ENCODE results near the gene TXNDC12. TPM values are rescaled to one million over a fixed set of nuclear protein-coding genes. Genes with fewer than 3 reads are reported as not detected.

TXNDC12 gene
- total RNA-seq, 5 donors from 2014 or later (not counting 1 experiment from before 2014, with no cell fraction given) = 26.1 to 44.8 (median 40.3) TPM

DNA sequence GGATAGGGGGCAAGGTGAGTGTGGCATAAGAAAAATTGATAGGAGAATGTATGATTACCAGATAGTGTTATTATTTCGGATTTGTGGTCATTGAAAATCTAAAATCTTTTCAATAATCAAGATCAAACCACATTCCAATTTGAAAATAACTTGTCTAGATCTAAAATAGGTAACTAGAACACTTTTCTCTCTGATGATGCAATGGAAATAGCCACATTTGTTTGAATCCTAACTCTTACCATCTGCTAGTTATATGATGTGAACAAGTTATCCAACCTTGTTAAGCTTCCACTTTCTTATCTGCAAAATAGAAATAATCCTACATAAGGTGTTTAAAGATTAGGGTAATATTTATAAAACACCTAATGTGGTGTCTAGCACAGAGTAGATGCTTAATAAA is 4.9 kb upstream of the TXNDC12 start:
- Histone ChIP-seq H3K9me3 (no peaks in the 10 kb centered on the region), H3K4me3 (ENCODE audit: control insufficient read depth in 1 of 2, extremely low read depth in 1 of 2, low read length in 1 of 2) (no peak overlapping the region), H3K27me3 (replicated peaks in 1 of 2; ENCODE audit: control insufficient read depth in 2 of 2, extremely low read depth in 1 of 2, insufficient read depth in 2 of 2, low read length in 1 of 2) (no peaks in the 10 kb centered on the region), H3K36me3 (ENCODE audit: control insufficient read depth in 2 of 2, extremely low read depth in 1 of 2, insufficient read depth in 1 of 2, low read length in 1 of 2) (peaks cover 0 to 33% of the 10 kb centered on the region in 2 donors), H3K27ac (ENCODE audit: low read length) (no peak overlapping the region), H3K4me1 (ENCODE audit: control insufficient read depth in 1 of 2, extremely low read depth in 1 of 2, insufficient read depth in 2 of 2, low read length in 2 of 2) (peaks cover 5 to 11% of the 10 kb centered on the region in 2 experiments)
- peaks cover 20% of the 10 kb centered on the region for H3K36me3 Mint-ChIP-seq
- H3K4me1 Mint-ChIP-seq = peaks cover 55 to 59% (median 56%) of the 10 kb centered on the region in 3 donors
- no peaks in the 10 kb centered on the region for H3K27me3 Mint-ChIP-seq
- ChIA-PET POLR2A (no interaction called here), CTCF (interaction anchor here in 1 of 2 donors (0.5 to 0.6 kb wide), 2 partner anchors 12 to 48 kb away, joined by 3 to 5 read pairs; no protein-coding TSS in a partner anchor)
- no peak overlapping the region for H3K4me3 Mint-ChIP-seq
- no peak overlapping the region for H3K27ac Mint-ChIP-seq
- WGBS (ENCODE audit: insufficient coverage) = no CpG with 5 or more reads among the region's 1 CpG
- DNase-seq (no peak), ATAC-seq (replicated peaks in 1 of 4) (no peak)
- H3K9me3 Mint-ChIP-seq = no peaks in the 10 kb centered on the region

DNA sequence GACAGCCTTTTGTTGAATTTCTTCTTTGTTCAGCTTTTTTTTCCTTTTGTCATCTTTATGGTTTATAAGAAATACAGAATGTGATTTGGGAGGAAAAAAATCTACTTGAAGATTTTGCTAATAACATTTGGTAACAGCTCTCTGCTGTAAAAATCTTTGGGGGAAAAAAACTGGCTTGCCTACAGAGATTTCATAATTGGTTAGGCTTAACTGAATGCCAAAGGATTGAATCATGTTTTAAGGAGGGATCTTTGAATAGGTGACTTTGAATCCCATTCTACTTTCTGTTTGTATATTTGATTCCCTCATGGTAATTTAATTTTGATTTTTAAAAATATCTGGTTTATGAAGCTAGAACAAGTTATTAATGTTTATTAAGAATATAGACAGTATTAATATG is 4.3 kb upstream of the TXNDC12 start:
- H3K27me3 Mint-ChIP-seq = no peaks in the 10 kb centered on the region
- Histone ChIP-seq H3K27me3 (replicated peaks in 1 of 2; ENCODE audit: control insufficient read depth in 2 of 2, extremely low read depth in 1 of 2, insufficient read depth in 2 of 2, low read length in 1 of 2) (no peaks in the 10 kb centered on the region), H3K36me3 (ENCODE audit: control insufficient read depth in 2 of 2, extremely low read depth in 1 of 2, insufficient read depth in 1 of 2, low read length in 1 of 2) (peaks cover 0 to 28% of the 10 kb centered on the region in 2 donors), H3K27ac (ENCODE audit: low read length) (no peak overlapping the region), H3K9me3 (no peaks in the 10 kb centered on the region), H3K4me3 (ENCODE audit: control insufficient read depth in 1 of 2, extremely low read depth in 1 of 2, low read length in 1 of 2) (no peak overlapping the region), H3K4me1 (ENCODE audit: control insufficient read depth in 1 of 2, extremely low read depth in 1 of 2, insufficient read depth in 2 of 2, low read length in 2 of 2) (peaks cover 10 to 14% of the 10 kb centered on the region in 2 experiments)
- H3K9me3 Mint-ChIP-seq = no peaks in the 10 kb centered on the region
- POLR2A ChIA-PET = interaction anchor here in 1 of 2 donors (0.7 kb wide), 1 partner anchor 11 kb away, joined by 3 read pairs; no protein-coding TSS in a partner anchor
- ATAC-seq (replicated peaks in 1 of 4) (no peak), DNase-seq (no peak)
- CTCF ChIA-PET = interaction anchor here in 1 of 2 donors (0.6 kb wide), 2 partner anchors 12 to 194 kb away, joined by 4 to 5 read pairs; no protein-coding TSS in a partner anchor
- H3K27ac Mint-ChIP-seq = no peak overlapping the region
- peaks cover 61 to 64% (median 62%) of the 10 kb centered on the region in 3 donors for H3K4me1 Mint-ChIP-seq
- H3K4me3 Mint-ChIP-seq = peak overlapping the region in 2 of 3 donors; percentile 35 to 49
- peaks cover 20% of the 10 kb centered on the region for H3K36me3 Mint-ChIP-seq

GRCh38 chr1:52057876-52058415 is 3.0 kb upstream of the TXNDC12 start:
- H3K27ac Mint-ChIP-seq = peak overlapping the region; percentile 39 to 52
- DNase-seq = no peak
- ChIA-PET CTCF (no interaction called here), POLR2A (interaction anchor here in 1 of 2 donors (0.6 kb wide), 1 partner anchor 10 kb away, joined by 9 read pairs; no protein-coding TSS in a partner anchor)
- no peaks in the 10 kb centered on the region for H3K27me3 Mint-ChIP-seq
- ATAC-seq (replicated peaks in 1 of 4) = no peak
- peaks cover 14 to 15% of the 10 kb centered on the region in 2 experiments for H3K4me1 ChIP-seq (ENCODE audit: control insufficient read depth in 1 of 2, extremely low read depth in 1 of 2, insufficient read depth in 2 of 2, low read length in 2 of 2)
- peaks cover 0 to 17% of the 10 kb centered on the region in 2 donors for H3K36me3 ChIP-seq (ENCODE audit: control insufficient read depth in 2 of 2, extremely low read depth in 1 of 2, insufficient read depth in 1 of 2, low read length in 1 of 2)
- no peaks in the 10 kb centered on the region for H3K9me3 Mint-ChIP-seq
- H3K4me1 Mint-ChIP-seq = peaks cover 62 to 65% (median 64%) of the 10 kb centered on the region in 3 donors
- no peak overlapping the region for H3K27ac ChIP-seq (ENCODE audit: low read length)
- peak overlapping the region; percentile 94 to 97 (median 97) for H3K4me3 Mint-ChIP-seq
- no peaks in the 10 kb centered on the region for H3K27me3 ChIP-seq (replicated peaks in 1 of 2; ENCODE audit: control insufficient read depth in 2 of 2, extremely low read depth in 1 of 2, insufficient read depth in 2 of 2, low read length in 1 of 2)
- H3K36me3 Mint-ChIP-seq = peaks cover 13% of the 10 kb centered on the region
- H3K4me3 ChIP-seq (ENCODE audit: control insufficient read depth in 1 of 2, extremely low read depth in 1 of 2, low read length in 1 of 2) = no peak overlapping the region
- no peaks in the 10 kb centered on the region for H3K9me3 ChIP-seq
- no CpG with 5 or more reads among the region's 1 CpG for WGBS (ENCODE audit: insufficient coverage)

GRCh38 chr1:52057255-52057654 is 2.3 kb upstream of the TXNDC12 start:
- peak overlapping the region; percentile 94 to 97 (median 97) for H3K4me3 Mint-ChIP-seq
- no peaks in the 10 kb centered on the region for H3K9me3 ChIP-seq
- no peak for ATAC-seq (replicated peaks in 1 of 4)
- CTCF ChIA-PET = no interaction called here
- no peaks in the 10 kb centered on the region for H3K9me3 Mint-ChIP-seq
- peaks cover 14 to 15% of the 10 kb centered on the region in 2 experiments for H3K4me1 ChIP-seq (ENCODE audit: control insufficient read depth in 1 of 2, extremely low read depth in 1 of 2, insufficient read depth in 2 of 2, low read length in 2 of 2)
- no peak for DNase-seq
- peak overlapping the region; percentile 84 for H3K27ac ChIP-seq (ENCODE audit: low read length)
- H3K27me3 ChIP-seq (replicated peaks in 1 of 2; ENCODE audit: control insufficient read depth in 2 of 2, extremely low read depth in 1 of 2, insufficient read depth in 2 of 2, low read length in 1 of 2) = no peaks in the 10 kb centered on the region
- H3K27me3 Mint-ChIP-seq = no peaks in the 10 kb centered on the region
- POLR2A ChIA-PET = interaction anchor here in 1 of 2 donors (0.6 kb wide), 1 partner anchor 9 kb away, joined by 9 read pairs; no protein-coding TSS in a partner anchor
- H3K4me1 Mint-ChIP-seq = peaks cover 63 to 67% (median 63%) of the 10 kb centered on the region in 3 donors
- H3K36me3 Mint-ChIP-seq = peaks cover 14% of the 10 kb centered on the region
- H3K27ac Mint-ChIP-seq = peak overlapping the region; percentile 96
- H3K4me3 ChIP-seq (ENCODE audit: control insufficient read depth in 1 of 2, extremely low read depth in 1 of 2, low read length in 1 of 2) = peak overlapping the region in 1 of 2 donors; percentile 84
- peaks cover 0 to 12% of the 10 kb centered on the region in 2 donors for H3K36me3 ChIP-seq (ENCODE audit: control insufficient read depth in 2 of 2, extremely low read depth in 1 of 2, insufficient read depth in 1 of 2, low read length in 1 of 2)
- WGBS (ENCODE audit: insufficient coverage) = no CpG with 5 or more reads among the region's 1 CpG

GRCh38 chr1:52056937-52057231 is 1.9 kb upstream of the TXNDC12 start:
- Histone ChIP-seq H3K9me3 (no peaks in the 10 kb centered on the region), H3K36me3 (ENCODE audit: control insufficient read depth in 2 of 2, extremely low read depth in 1 of 2, insufficient read depth in 1 of 2, low read length in 1 of 2) (peaks cover 0 to 13% of the 10 kb centered on the region in 2 donors), H3K27ac (ENCODE audit: low read length) (peak overlapping the region; percentile 84), H3K4me3 (ENCODE audit: control insufficient read depth in 1 of 2, extremely low read depth in 1 of 2, low read length in 1 of 2) (peak overlapping the region; percentile 84 to 99), H3K27me3 (replicated peaks in 1 of 2; ENCODE audit: control insufficient read depth in 2 of 2, extremely low read depth in 1 of 2, insufficient read depth in 2 of 2, low read length in 1 of 2) (no peaks in the 10 kb centered on the region), H3K4me1 (ENCODE audit: control insufficient read depth in 1 of 2, extremely low read depth in 1 of 2, insufficient read depth in 2 of 2, low read length in 2 of 2) (peaks cover 14 to 15% of the 10 kb centered on the region in 2 experiments)
- peaks cover 16% of the 10 kb centered on the region for H3K36me3 Mint-ChIP-seq
- H3K4me3 Mint-ChIP-seq = peak overlapping the region; percentile 94 to 97 (median 97)
- peak in 1 of 4 experiments; percentile 4 for ATAC-seq (replicated peaks in 1 of 4)
- CTCF ChIA-PET = no interaction called here
- no CpG with 5 or more reads among the region's 4 CpGs for WGBS (ENCODE audit: insufficient coverage)
- DNase-seq = no peak
- no peaks in the 10 kb centered on the region for H3K9me3 Mint-ChIP-seq
- POLR2A ChIA-PET = interaction anchor here in 1 of 2 donors (0.7 kb wide), 1 partner anchor 8 kb away, joined by 4 read pairs; no protein-coding TSS in a partner anchor
- peak overlapping the region; percentile 96 for H3K27ac Mint-ChIP-seq
- peaks cover 64 to 68% (median 66%) of the 10 kb centered on the region in 3 donors for H3K4me1 Mint-ChIP-seq
- H3K27me3 Mint-ChIP-seq = no peaks in the 10 kb centered on the region

DNA sequence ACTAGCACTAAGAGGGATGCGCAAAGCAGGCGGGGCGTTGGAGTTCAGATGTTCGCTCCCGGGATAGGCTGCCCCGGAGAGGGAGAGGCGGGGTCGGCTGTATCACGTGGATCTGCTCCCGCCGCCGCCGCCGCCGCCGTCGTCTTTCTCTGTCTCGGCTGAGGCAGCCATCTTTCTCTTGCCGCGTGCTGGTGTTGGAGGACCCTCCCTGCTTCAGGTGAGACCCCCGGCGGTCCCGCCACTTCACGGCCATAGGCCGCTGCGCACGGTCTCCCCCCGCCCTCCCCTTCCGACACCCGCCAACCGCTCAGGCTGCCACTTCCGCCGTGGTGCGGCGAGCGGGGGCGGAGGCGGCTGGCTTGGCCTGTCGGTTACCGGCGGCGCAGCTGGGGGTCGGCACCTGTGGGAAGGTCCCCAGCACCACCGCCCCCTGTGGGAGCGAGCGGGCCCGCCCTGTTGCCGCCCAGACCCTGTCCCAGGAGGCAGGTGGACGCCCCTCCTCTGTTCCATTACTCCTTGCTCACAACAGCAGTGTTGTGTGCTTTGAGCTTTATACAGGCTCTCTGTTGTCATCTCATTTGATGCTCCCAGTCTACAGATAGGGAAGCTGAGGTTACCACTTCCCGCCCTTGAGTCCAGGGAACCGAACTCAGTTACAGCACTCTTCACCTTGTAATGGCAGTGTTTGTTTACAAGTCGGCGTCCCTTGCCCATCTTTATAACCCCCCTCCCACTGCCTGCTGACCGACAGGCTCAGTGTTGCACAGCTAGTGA is 1.4 kb upstream of the TXNDC12 start, which contains the start of gene BTF3L4:
BTF3L4 (plus strand) TSS at position 133 of the 774 bp plus-strand sequence. CDS start 3,553 bp downstream, outside the sequence.
- Histone ChIP-seq H3K36me3 (ENCODE audit: control insufficient read depth in 2 of 2, extremely low read depth in 1 of 2, insufficient read depth in 1 of 2, low read length in 1 of 2) (peaks cover 0 to 15% of the 10 kb centered on the region in 2 donors), H3K4me1 (ENCODE audit: control insufficient read depth in 1 of 2, extremely low read depth in 1 of 2, insufficient read depth in 2 of 2, low read length in 2 of 2) (peaks cover 14 to 15% of the 10 kb centered on the region in 2 experiments), H3K27me3 (replicated peaks in 1 of 2; ENCODE audit: control insufficient read depth in 2 of 2, extremely low read depth in 1 of 2, insufficient read depth in 2 of 2, low read length in 1 of 2) (no peaks in the 10 kb centered on the region), H3K27ac (ENCODE audit: low read length) (peak within 1 kb of the TSS; percentile 84), H3K4me3 (ENCODE audit: control insufficient read depth in 1 of 2, extremely low read depth in 1 of 2, low read length in 1 of 2) (peak within 1 kb of the TSS; percentile 84 to 99), H3K9me3 (no peaks in the 10 kb centered on the region)
- under 1% methylated on average over 50 of the region's 54 CpGs for WGBS (ENCODE audit: insufficient coverage)
- no peaks in the 10 kb centered on the region for H3K9me3 Mint-ChIP-seq
- no peaks in the 10 kb centered on the region for H3K27me3 Mint-ChIP-seq
- peak; percentile 76 to 96 (median 92) for DNase-seq
- H3K27ac Mint-ChIP-seq = peak within 1 kb of the TSS; percentile 96
- peaks cover 64 to 70% (median 66%) of the 10 kb centered on the region in 3 donors for H3K4me1 Mint-ChIP-seq
- ChIA-PET CTCF (interaction anchor here in 1 of 2 donors (0.5 kb wide), 1 partner anchor 613 kb away, joined by 6 read pairs; no protein-coding TSS in a partner anchor), POLR2A (interaction anchor here in 1 of 2 donors (0.7 kb wide), 1 partner anchor 8 kb away, joined by 4 read pairs; no protein-coding TSS in a partner anchor)
- H3K4me3 Mint-ChIP-seq = peak within 1 kb of the TSS; percentile 94 to 97 (median 97)
- H3K36me3 Mint-ChIP-seq = peaks cover 16% of the 10 kb centered on the region
- ATAC-seq (replicated peaks in 1 of 4) = peak; percentile 95 to 97 (median 96)

Measured in T-cell (primary cell).